DOHH2 (cell line): ENCODE data around the gene AEBP2.

Experiments
- EZH2phosphoT487 ChIP-seq: fragments of 200-600 bp; sonication (generic); IDR thresholded peaks from 2 replicates; pipeline ENCODE4 v1.6.1; 2017; ENCODE audit warnings: borderline replicate concordance, mild to moderate bottlenecking, antibody characterized with exemption, low read length, moderate library complexity, mixed read lengths
- TF ChIP-seq, protein P1 (sequence below): fragments of 200-600 bp; sonication (generic); IDR thresholded peaks from one replicate; pipeline ENCODE4 v1.5.1; 2014; ENCODE audit warnings: antibody characterized with exemption, mild to moderate bottlenecking, low read depth, low read length; ENCODE audit not compliant: poor library complexity, severe bottlenecking

DNA sequence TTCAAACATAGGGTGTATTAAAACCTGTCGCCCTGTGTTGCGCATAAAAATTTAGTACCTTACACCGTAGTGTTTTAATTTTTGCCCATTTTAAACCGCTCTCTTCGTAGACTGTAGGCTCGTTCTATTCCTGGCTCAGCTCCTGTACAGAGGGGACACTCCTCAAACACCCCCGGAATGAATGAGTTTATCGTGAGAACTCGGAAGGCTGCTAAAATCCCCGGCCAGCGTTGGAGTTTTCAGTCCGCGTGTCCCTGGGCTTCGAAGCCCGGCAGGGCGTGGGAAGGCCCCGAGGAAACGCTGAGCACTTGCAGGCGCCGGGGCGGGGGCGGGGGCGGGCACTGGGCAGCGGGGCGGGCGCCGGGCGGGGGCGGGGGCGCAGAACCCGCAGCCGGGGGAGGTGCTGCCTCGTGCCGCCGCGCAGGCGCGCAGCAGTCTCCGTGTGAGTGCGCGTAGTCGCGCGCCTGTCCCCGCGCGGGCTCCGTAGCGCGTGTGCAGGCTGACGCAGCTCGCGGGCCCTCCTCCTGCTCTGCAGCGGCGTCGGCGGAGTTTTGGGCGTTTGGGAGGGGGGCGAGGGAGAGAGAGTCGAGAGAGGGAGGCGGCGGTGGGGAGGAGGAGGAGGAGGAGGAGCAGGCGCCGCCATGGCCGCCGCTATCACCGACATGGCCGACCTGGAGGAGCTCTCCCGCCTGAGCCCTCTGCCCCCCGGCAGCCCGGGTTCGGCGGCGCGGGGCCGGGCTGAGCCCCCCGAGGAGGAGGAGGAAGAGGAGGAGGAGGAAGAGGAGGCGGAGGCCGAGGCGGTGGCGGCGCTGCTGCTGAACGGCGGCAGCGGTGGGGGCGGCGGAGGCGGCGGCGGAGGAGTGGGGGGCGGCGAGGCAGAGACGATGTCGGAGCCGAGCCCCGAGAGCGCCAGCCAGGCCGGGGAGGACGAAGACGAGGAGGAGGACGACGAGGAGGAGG, at the start of gene AEBP2:
- TF ChIP-seq, protein P1, sequence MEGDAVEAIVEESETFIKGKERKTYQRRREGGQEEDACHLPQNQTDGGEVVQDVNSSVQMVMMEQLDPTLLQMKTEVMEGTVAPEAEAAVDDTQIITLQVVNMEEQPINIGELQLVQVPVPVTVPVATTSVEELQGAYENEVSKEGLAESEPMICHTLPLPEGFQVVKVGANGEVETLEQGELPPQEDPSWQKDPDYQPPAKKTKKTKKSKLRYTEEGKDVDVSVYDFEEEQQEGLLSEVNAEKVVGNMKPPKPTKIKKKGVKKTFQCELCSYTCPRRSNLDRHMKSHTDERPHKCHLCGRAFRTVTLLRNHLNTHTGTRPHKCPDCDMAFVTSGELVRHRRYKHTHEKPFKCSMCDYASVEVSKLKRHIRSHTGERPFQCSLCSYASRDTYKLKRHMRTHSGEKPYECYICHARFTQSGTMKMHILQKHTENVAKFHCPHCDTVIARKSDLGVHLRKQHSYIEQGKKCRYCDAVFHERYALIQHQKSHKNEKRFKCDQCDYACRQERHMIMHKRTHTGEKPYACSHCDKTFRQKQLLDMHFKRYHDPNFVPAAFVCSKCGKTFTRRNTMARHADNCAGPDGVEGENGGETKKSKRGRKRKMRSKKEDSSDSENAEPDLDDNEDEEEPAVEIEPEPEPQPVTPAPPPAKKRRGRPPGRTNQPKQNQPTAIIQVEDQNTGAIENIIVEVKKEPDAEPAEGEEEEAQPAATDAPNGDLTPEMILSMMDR: no peak
- TF ChIP-seq EZH2phosphoT487: no peak
